Cardiac fibroblast (primary cell): ENCODE data around the gene CTSW.
A peak's percentile ranks its signal among the peaks of the same experiment; 100 is the strongest.

Experiments
- DNase-seq, 2 donors: peaks; one replicate each; pipeline versions ENCODE4 v3.0.0 to v3.0.0-alpha.2; 2010; ENCODE audit warnings: low read depth in 2 of 2
- H3K4me3 ChIP-seq, 2 donors: replicated peaks in 1 of 2; 1 replicate in 1 of 2; 2 replicates in 1 of 2; pipeline ENCODE4 v1.5.1; 2011; ENCODE audit warnings: low read depth in 2 of 2, low read length in 2 of 2, mild to moderate bottlenecking in 2 of 2, moderate library complexity in 1 of 2
- CTCF ChIP-seq: IDR thresholded peaks from one replicate; pipeline ENCODE4 v1.5.1; 2011; ENCODE audit warnings: low read depth, mild to moderate bottlenecking, low read length, inconsistent platforms

The CTSW gene

GRCh38 chr11:65921876-65922275, 42.2 kb downstream of the CTSW start:
- H3K4me3 ChIP-seq = no peak overlapping the region

GRCh38 chr11:65922565-65922964, 42.9 kb downstream of the CTSW start:
- no peak for DNase-seq
- TF ChIP-seq CTCF = no peak
- no peak overlapping the region for H3K4me3 ChIP-seq

More at GRCh38 chr11:65921876-65922275, 42.2 kb downstream of the CTSW start:
- no peak for TF ChIP-seq CTCF
- DNase-seq = no peak

DNA sequence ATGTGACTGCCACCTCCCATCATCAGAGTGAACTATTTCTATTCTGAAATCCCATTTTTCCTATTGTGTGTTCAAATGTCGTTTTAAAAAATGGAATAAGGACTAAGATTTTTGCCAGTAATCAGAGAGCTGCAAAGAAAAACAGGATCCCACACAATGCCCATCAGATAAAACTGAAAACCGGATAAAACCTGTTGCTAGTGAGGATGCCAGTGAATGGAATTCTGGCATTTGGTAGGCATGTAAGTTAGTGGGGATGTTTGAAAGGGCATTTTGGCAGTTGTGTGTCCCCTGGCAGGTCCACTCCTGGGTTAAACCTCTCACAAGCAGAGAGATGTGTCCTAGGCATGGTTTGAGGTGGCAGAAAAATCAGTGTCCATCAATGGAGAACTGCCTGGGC, 45.8 kb downstream of the CTSW start:
- TF ChIP-seq CTCF = no peak
- no peak for DNase-seq

GRCh38 chr11:65927904-65928397, 48.3 kb downstream of the CTSW start:
- DNase-seq = no peak
- TF ChIP-seq CTCF = no peak
- no peak overlapping the region for H3K4me3 ChIP-seq

More for the DNA sequence above, 45.8 kb downstream of the CTSW start:
- no peak overlapping the region for H3K4me3 ChIP-seq

- H3K4me3 ChIP-seq = no peak overlapping the region
- DNase-seq = no peak
- no peak for TF ChIP-seq CTCF
Observed at GRCh38 chr11:65928667-65929066, 49.0 kb downstream of the CTSW start.

GRCh38 chr11:65931773-65932557, 52.3 kb downstream of the CTSW start:
- no peak overlapping the region for H3K4me3 ChIP-seq
- peak in 1 of 2 donors; percentile 4 for DNase-seq
- TF ChIP-seq CTCF = no peak

DNA sequence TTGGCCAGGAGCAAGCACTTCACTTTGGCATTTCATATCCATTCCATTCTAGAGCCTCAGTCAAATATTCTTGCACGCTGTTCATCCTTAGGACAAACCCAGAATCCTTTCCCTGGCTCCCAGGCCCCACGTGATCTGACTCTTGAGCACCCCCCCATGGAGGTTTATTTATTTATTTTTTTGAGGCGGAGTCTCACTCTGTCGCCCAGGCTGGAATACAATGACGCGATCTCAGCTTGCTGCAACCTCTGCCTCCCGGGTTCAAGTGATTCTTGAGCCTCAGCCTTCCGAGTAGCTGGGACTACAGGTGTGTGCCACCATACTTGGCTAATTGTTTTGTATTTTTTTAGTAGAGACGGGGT, 52.9 kb downstream of the CTSW start:
- H3K4me3 ChIP-seq = no peak overlapping the region
- peak; percentile 40 to 47 for DNase-seq
- TF ChIP-seq CTCF = no peak
